Measurements from ENCODE around the gene TTLL8. TPM values are rescaled to one million over a fixed set of nuclear protein-coding genes. Genes with fewer than 3 reads are reported as not detected.

Gene TTLL8
- total RNA-seq, 1 donor from 2014 or later, result not detected

GRCh38 chr22:50002791-50003190, 55.3 kb downstream of the TTLL8 start:
- no peak for DNase-seq (ENCODE audit: low read depth)
- TF ChIP-seq CTCF (IDR thresholded peaks at IDR 0.05; ENCODE audit: insufficient read depth, low read length, poor library complexity, severe bottlenecking), result no peak
- Histone ChIP-seq H3K36me3 (ENCODE audit: control insufficient read depth, insufficient read depth, low read length) (no peaks in the 10 kb centered on the region), H3K27me3 (ENCODE audit: control insufficient read depth, insufficient read depth, low read length) (peaks cover 22% of the 10 kb centered on the region), H3K4me3 (ENCODE audit: low read depth, low read length) (no peak overlapping the region)

GRCh38 chr22:50001388-50002231, 56.5 kb downstream of the TTLL8 start:
- no peaks in the 10 kb centered on the region for H3K36me3 ChIP-seq (ENCODE audit: control insufficient read depth, insufficient read depth, low read length)
- H3K4me3 ChIP-seq (ENCODE audit: low read depth, low read length), result no peak overlapping the region
- DNase-seq (ENCODE audit: low read depth), result no peak
- H3K27me3 ChIP-seq (ENCODE audit: control insufficient read depth, insufficient read depth, low read length), result peaks cover 22% of the 10 kb centered on the region
- TF ChIP-seq CTCF (IDR thresholded peaks at IDR 0.05; ENCODE audit: insufficient read depth, low read length, poor library complexity, severe bottlenecking), result no peak

GRCh38 chr22:50000587-50001387, 57.3 kb downstream of the TTLL8 start:
- Histone ChIP-seq H3K27me3 (ENCODE audit: control insufficient read depth, insufficient read depth, low read length) (peaks cover 22% of the 10 kb centered on the region), H3K36me3 (ENCODE audit: control insufficient read depth, insufficient read depth, low read length) (no peaks in the 10 kb centered on the region), H3K4me3 (ENCODE audit: low read depth, low read length) (no peak overlapping the region)
- no peak for DNase-seq (ENCODE audit: low read depth)
- TF ChIP-seq CTCF (IDR thresholded peaks at IDR 0.05; ENCODE audit: insufficient read depth, low read length, poor library complexity, severe bottlenecking), result no peak

- Histone ChIP-seq H3K27me3 (ENCODE audit: control insufficient read depth, insufficient read depth, low read length) (peaks cover 22% of the 10 kb centered on the region), H3K4me3 (ENCODE audit: low read depth, low read length) (no peak overlapping the region), H3K36me3 (ENCODE audit: control insufficient read depth, insufficient read depth, low read length) (no peaks in the 10 kb centered on the region)
- no peak for DNase-seq (ENCODE audit: low read depth)
- no peak for TF ChIP-seq CTCF (IDR thresholded peaks at IDR 0.05; ENCODE audit: insufficient read depth, low read length, poor library complexity, severe bottlenecking)
Observed at GRCh38 chr22:49999946-50000586, 58.0 kb downstream of the TTLL8 start.

- TF ChIP-seq CTCF (IDR thresholded peaks at IDR 0.05; ENCODE audit: insufficient read depth, low read length, poor library complexity, severe bottlenecking), result no peak
- no peaks in the 10 kb centered on the region for H3K36me3 ChIP-seq (ENCODE audit: control insufficient read depth, insufficient read depth, low read length)
- H3K27me3 ChIP-seq (ENCODE audit: control insufficient read depth, insufficient read depth, low read length), result peaks cover 22% of the 10 kb centered on the region
- no peak overlapping the region for H3K4me3 ChIP-seq (ENCODE audit: low read depth, low read length)
- no peak for DNase-seq (ENCODE audit: low read depth)
Observed at GRCh38 chr22:49999063-49999945, 58.8 kb downstream of the TTLL8 start.
